Inflammatory macrophage treated with lipopolysaccharide for 1 hour (primary cell): ENCODE data around the gene ACKR1.

Experiments
- DNase-seq, 2 donors: peaks; one replicate each; pipeline ENCODE4 v3.0.0-alpha.2; 2020 to 2022

Gene ACKR1

GRCh38 chr1:159204161-159205141 lies at the start of gene ACKR1:
ACKR1 (plus strand) TSS chr1:159204875; CDS start chr1:159204960, 85 bp downstream.
- no peak for DNase-seq

GRCh38 chr1:159161001-159161718 lies 43.5 kb upstream of the ACKR1 start:
- peak; percentile 55 to 90 for DNase-seq

GRCh38 chr1:159161719-159162026 lies 43.0 kb upstream of the ACKR1 start:
- no peak for DNase-seq

- peak; percentile 18 to 36 for DNase-seq
These were observed 42.0 kb upstream of the ACKR1 start for GRCh38 chr1:159162516-159163265.

- no peak for DNase-seq
These were observed 41.0 kb upstream of the ACKR1 start for GRCh38 chr1:159163614-159164228.

- DNase-seq: no peak
These were observed 36.6 kb upstream of the ACKR1 start for GRCh38 chr1:159168043-159168442.

- no peak for DNase-seq
These were observed 34.0 kb upstream of the ACKR1 start for GRCh38 chr1:159170639-159171038.

- DNase-seq: no peak
These were observed 33.4 kb upstream of the ACKR1 start, which contains the start of gene CADM3 for GRCh38 chr1:159171254-159171687. CADM3 (plus strand) TSS chr1:159171615; CDS start chr1:159171766, 151 bp downstream.

- DNase-seq: no peak
These were observed 32.8 kb upstream of the ACKR1 start for GRCh38 chr1:159171688-159172501.

- no peak for DNase-seq
These were observed 31.9 kb upstream of the ACKR1 start for GRCh38 chr1:159172614-159173291.

- DNase-seq: no peak
These were observed 31.4 kb upstream of the ACKR1 start for GRCh38 chr1:159173320-159173719.

GRCh38 chr1:159175571-159175970 lies 29.1 kb upstream of the ACKR1 start:
- DNase-seq: no peak

GRCh38 chr1:159177272-159177907 lies 27.3 kb upstream of the ACKR1 start:
- DNase-seq: peak in 1 of 2 donors; percentile 43

- DNase-seq: no peak
These were observed 24.8 kb upstream of the ACKR1 start for GRCh38 chr1:159179906-159180305.

GRCh38 chr1:159180516-159180915 lies 24.2 kb upstream of the ACKR1 start:
- no peak for DNase-seq

GRCh38 chr1:159181328-159182024 lies 23.2 kb upstream of the ACKR1 start:
- no peak for DNase-seq

- peak in 1 of 2 donors; percentile 9 for DNase-seq
These were observed 20.5 kb upstream of the ACKR1 start for GRCh38 chr1:159184201-159184600.

GRCh38 chr1:159185121-159185520 lies 19.6 kb upstream of the ACKR1 start:
- DNase-seq: no peak

- DNase-seq: no peak
These were observed 17.6 kb upstream of the ACKR1 start for GRCh38 chr1:159187033-159187432.
